Right ventricle myocardium superior (tissue), 1 donor: ENCODE measurements around the gene LAMC2. TPM values are rescaled to one million over a fixed set of nuclear protein-coding genes. Genes with fewer than 3 reads are reported as not detected.

Experiments
- ATAC-seq: fragments of 200-7000 bp; cut with Tn5 transposase; one replicate; pipeline ENCODE4 v1.9.1; 2020; ENCODE audit warnings: mild to moderate bottlenecking; ENCODE audit not compliant: poor library complexity
- DNase-seq: peaks from one replicate; pipeline ENCODE4 v3.0.0-alpha.2; 2020
- intact Hi-C: fragments of 100-400 bp; cut with DNase I; formaldehyde crosslinking; loops from one replicate; pipeline ENCODE4 v1.11.2; 2022
- total RNA-seq: library from RNA; stranded (reverse); fragmentation: NEBNext Ultra II Directional; extraction: Animal tissue kit (Norgen Biotek cat#: 25700); gene quantifications from one replicate; pipeline ENCODE4 v1.2.1, GENCODE V29; 2021
- donor health status: DM: no; HTN: yes; CAD: no; lungs with severe emphysema.

Gene LAMC2
- total RNA-seq, 1 donor from 2014 or later: 4.0 TPM

DNA sequence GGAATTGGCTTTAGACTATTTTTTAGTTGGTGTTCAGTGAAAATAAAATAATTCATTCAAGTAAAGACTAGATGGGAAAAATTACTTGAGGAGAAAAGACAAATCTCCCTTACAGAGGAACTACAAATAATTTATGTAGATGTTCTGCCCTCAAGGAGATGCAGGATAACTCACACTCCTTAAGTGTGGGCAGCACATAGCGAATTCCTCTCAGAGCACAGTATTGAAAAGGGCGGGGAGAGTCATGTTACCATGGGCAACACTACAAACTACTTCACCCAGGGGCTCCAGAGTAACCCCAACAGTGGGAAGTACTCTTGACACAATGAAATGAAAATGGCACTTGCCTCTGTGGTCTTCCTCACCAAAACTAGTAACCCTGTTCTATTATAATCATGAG lies 20.6 kb upstream of the LAMC2 start:
- no peak for DNase-seq
- intact Hi-C loops: no loop called here
- ATAC-seq: no peak

- ATAC-seq: no peak
- intact Hi-C loops: no loop called here
- no peak for DNase-seq
Observed at GRCh38 chr1:183166454-183166853, 19.6 kb upstream of the LAMC2 start.

- no peak for ATAC-seq
- intact Hi-C loops: no loop called here
- no peak for DNase-seq
Observed at GRCh38 chr1:183167676-183168075, 18.4 kb upstream of the LAMC2 start.

GRCh38 chr1:183168308-183168707 lies 17.8 kb upstream of the LAMC2 start:
- DNase-seq (no peak), ATAC-seq (no peak)
- intact Hi-C loops: no loop called here

- ATAC-seq (no peak), DNase-seq (no peak)
- intact Hi-C loops: no loop called here
Observed at GRCh38 chr1:183173828-183174227, 12.2 kb upstream of the LAMC2 start.

- ATAC-seq (peak; percentile 38), DNase-seq (no peak)
- intact Hi-C loops: no loop called here
Observed at GRCh38 chr1:183175631-183176030, 10.4 kb upstream of the LAMC2 start.

GRCh38 chr1:183178545-183178944 lies 7.5 kb upstream of the LAMC2 start:
- ATAC-seq: no peak
- intact Hi-C loops: no loop called here
- no peak for DNase-seq

GRCh38 chr1:183179033-183179432 lies 7.0 kb upstream of the LAMC2 start:
- intact Hi-C loops: no loop called here
- DNase-seq (no peak), ATAC-seq (no peak)

DNA sequence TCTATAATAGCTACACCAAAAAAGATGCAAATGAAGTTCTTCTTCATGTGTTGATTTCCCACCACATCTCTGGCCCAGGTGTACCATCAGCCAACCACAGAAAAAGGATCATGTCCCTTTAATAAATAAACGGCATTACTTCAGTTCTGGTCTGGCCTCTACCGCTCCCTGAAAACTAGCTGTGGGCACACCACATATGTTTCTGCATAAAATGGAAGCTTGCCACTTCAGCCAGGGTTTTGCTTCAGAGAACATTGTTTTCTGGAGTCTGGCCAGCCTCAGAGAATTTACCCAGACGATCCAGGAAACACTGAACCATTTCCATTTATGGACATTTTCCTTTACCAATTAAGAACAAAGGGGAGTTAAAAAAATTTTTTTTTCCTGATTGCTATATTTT lies 5.8 kb upstream of the LAMC2 start:
- ATAC-seq (peak; percentile 79), DNase-seq (peak; percentile 47)
- intact Hi-C loops: no loop called here

DNA sequence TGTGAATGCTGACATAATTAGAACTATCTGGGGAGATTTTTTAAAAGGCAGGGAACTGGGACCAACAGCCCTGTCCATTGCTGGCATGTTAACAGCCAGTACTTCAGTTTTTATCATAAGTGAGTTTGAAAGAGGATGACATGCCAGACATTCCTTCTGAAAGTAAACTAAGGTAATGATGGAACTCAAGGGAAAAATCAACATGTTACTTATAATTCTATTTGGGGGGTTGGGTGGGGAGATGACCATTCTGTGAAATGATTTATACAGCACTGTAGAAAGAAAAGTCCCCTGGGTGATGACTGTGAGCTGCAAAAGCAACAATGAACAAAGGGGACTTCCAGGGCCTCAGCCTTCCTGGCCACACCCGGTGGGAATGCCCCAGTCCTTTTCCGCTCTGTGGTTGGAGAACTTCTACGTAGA lies 5.4 kb upstream of the LAMC2 start:
- DNase-seq: peak; percentile 64
- ATAC-seq: peak; percentile 73
- intact Hi-C loops: no loop called here

DNA sequence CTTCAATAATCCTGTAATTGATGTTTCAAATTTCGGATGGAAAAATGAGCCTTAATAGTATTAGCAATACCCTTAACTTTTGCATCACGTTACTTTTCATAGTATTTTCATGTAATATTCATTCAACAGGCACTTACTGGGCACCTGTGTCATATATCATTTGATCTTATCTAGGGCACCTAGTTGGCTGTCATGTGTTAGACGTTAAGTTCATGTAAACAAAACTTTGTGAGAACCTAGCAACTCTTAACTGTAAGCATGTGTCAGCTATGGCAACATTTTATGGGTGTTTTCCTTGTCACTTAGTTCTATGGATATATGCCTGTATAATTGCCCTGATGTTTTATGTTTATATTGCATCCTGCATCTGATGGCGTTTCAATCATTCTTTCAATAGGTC lies 777 bp downstream of the LAMC2 start:
- DNase-seq: no peak
- no peak for ATAC-seq

GRCh38 chr1:183188240-183188639 lies 2.2 kb downstream of the LAMC2 start:
- DNase-seq (no peak), ATAC-seq (no peak)
- intact Hi-C loops: no loop called here

More for the DNA sequence above, 777 bp downstream of the LAMC2 start:
- intact Hi-C loops: no loop called here

DNA sequence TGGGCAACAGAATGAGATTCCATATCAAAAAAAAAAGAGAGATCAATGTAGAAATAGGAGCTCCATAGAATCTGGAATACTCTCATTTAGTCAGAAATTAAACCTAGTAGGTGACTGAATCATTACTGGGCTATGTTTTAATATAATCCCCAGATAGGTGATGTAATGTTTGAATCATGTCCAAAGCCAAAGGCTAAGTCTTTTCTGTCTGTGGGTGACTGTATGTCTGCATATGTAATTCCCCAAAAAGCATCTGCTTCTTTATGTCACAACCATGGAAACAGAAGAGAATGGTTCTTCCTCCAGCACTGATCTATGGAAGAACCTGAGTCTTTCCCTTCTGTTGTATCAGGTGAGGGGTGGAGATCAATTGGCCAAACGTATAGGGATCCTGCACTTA lies 5.8 kb downstream of the LAMC2 start:
- ATAC-seq (no peak), DNase-seq (no peak)
- intact Hi-C loops: no loop called here

DNA sequence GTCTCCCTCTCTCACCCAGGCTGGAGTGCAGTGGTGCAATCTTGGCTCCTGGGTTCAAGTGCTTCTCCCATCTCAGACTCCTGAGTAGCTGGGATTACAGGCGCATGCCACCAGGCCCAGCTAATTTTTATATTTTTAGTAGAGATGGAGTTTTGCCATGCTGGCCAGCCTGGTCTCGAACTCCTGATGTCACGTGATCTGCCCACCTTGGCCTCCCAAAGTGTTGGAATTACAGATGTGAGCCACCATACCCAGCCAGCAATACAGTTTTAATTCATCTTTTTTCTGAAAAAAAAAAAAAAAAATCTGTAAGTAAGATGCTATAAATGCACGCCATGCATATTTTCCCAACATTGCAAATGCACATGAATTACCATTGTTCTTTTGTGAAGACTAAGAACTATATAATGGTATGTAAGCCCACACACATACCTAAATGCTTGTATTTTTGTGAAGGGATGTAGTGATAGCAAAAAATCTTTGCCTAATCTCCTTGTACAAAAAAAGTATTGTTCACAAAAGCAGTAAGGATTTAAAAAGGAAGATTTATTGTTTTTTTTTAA lies 8.0 kb downstream of the LAMC2 start:
- DNase-seq: no peak
- intact Hi-C loops: no loop called here
- ATAC-seq: no peak

DNA sequence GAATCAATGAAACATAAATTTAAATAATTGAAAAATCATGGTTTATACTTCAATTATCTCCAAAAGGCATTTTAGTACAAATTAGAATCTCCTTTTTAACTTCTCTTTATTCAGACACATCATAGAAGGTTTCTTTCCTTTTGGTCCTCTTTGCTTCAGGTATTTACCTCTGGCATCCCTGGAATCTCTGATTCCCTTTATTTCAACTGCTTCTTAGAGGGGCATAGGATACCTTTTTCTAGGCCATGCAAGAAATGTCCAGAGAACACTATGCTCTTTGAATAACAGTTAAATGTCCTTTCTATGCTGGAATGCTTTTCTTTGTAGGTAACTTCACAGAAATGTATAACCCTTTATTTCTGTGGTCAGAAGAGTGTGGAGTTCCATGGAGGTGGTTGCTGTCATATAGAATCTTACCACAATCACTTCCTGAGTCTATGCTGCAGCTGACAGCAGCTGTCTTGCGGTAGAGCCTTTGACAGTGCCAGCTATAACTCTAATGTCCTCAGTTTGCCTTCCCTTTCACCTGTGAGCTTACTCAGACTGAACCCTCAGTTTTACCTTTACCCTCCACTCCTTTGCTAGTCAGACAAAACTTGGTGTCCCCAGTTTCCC lies 8.6 kb downstream of the LAMC2 start:
- ATAC-seq (no peak), DNase-seq (no peak)
- intact Hi-C loops: no loop called here

GRCh38 chr1:183195142-183195574 lies 9.1 kb downstream of the LAMC2 start:
- intact Hi-C loops: no loop called here
- no peak for ATAC-seq
- no peak for DNase-seq

- intact Hi-C loops: no loop called here
- no peak for DNase-seq
Observed at GRCh38 chr1:183197762-183198161, 11.7 kb downstream of the LAMC2 start.

DNA sequence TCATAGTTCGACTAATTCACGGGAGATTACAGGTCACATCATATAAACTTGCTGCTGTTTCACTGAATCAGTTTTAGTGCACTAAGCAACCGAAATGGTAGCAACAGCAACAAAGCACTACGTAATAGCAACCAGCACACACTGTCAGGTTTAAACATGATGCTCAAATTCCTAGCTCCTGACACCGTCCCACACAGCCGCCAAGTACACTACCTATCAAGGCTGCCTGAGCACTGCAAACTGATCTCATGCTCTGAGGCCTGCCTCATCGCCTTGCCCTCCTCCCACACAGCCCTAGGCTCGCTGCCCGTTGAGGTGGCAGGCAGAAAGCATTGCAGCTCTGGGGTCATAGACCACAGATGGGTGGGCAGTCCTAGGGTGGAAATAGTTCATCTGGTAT lies 12.4 kb downstream of the LAMC2 start:
- intact Hi-C loops: no loop called here
- ATAC-seq (no peak), DNase-seq (no peak)

More at GRCh38 chr1:183197762-183198161, 11.7 kb downstream of the LAMC2 start:
- ATAC-seq: no peak

- intact Hi-C loops: no loop called here
- DNase-seq (no peak), ATAC-seq (no peak)
Observed at GRCh38 chr1:183199304-183199703, 13.2 kb downstream of the LAMC2 start.

- DNase-seq (no peak), ATAC-seq (no peak)
- intact Hi-C loops: no loop called here
Observed at GRCh38 chr1:183200451-183200850, 14.4 kb downstream of the LAMC2 start.

- no peak for DNase-seq
- intact Hi-C loops: no loop called here
- ATAC-seq: no peak
Observed at GRCh38 chr1:183203094-183203493, 17.0 kb downstream of the LAMC2 start.
